Colonic mucosa (tissue), 4 donors: ENCODE data around the gene CALD1. TPM values are rescaled to one million over a fixed set of nuclear protein-coding genes. Genes with fewer than 3 reads are reported as not detected.

ENCODE experiments used
- DNase-seq: peaks from one replicate; pipeline ENCODE4 v3.0.0-alpha.2; 2020
- H3K27ac ChIP-seq: fragments of 200-600 bp; one replicate; pipeline ENCODE4 v1.8.0; 2021
- H3K27me3 ChIP-seq: fragments of 200-600 bp; one replicate; pipeline ENCODE4 v1.8.0; 2021
- H3K36me3 ChIP-seq: fragments of 200-600 bp; one replicate; pipeline ENCODE4 v1.8.0; 2021
- H3K4me1 ChIP-seq: fragments of 200-600 bp; one replicate; pipeline ENCODE4 v1.8.0; 2021; ENCODE audit warnings: mild to moderate bottlenecking
- H3K4me3 ChIP-seq: fragments of 200-600 bp; one replicate; pipeline ENCODE4 v1.8.0; 2021
- H3K9ac ChIP-seq, 2 donors: one replicate each; pipeline ENCODE4 v1.7.0; 2013; ENCODE audit warnings: control low read depth in 2 of 2, low read depth in 2 of 2, low read length in 2 of 2
- H3K9me3 ChIP-seq: fragments of 200-600 bp; one replicate; pipeline ENCODE4 v1.8.0; 2021
- CTCF ChIP-seq: fragments of 200-600 bp; IDR thresholded peaks from one replicate; pipeline ENCODE4 v1.8.0; 2022; ENCODE audit warnings: antibody characterized with exemption, mild to moderate bottlenecking
- intact Hi-C: fragments of 100-400 bp; cut with DNase I; formaldehyde crosslinking; loops from one replicate; pipeline ENCODE4 v1.14.1; 2022
- total RNA-seq, 2 donors: library from RNA; stranded (reverse); fragmentation: NEBNext Ultra II Directional in 1 of 2; extraction: Animal tissue kit (Norgen Biotek cat#: 25700) in 1 of 2; gene quantifications; one replicate each; pipeline ENCODE4 v1.2.1, GENCODE V29; 2021
- donor health status: healthy.
- donor health status: DM: no; HTN: no; CAD: no.
- donor health status: DM: no; HTN: no; CAD: no.

The CALD1 gene
- total RNA-seq, 2 donors from 2014 or later, result 27.4 to 193 TPM

GRCh38 chr7:135001390-135002165 is 222.1 kb downstream of the CALD1 start:
- no peaks in the 10 kb centered on the region for H3K4me1 ChIP-seq
- H3K36me3 ChIP-seq, result no peaks in the 10 kb centered on the region
- intact Hi-C loops, result no loop called here
- H3K4me3 ChIP-seq, result no peak overlapping the region
- H3K9ac ChIP-seq, result no peak overlapping the region
- DNase-seq, result no peak
- H3K27me3 ChIP-seq, result no peaks in the 10 kb centered on the region
- no peak for TF ChIP-seq CTCF
- no peaks in the 10 kb centered on the region for H3K9me3 ChIP-seq
- H3K27ac ChIP-seq, result no peak overlapping the region

GRCh38 chr7:135012229-135012628 is 232.8 kb downstream of the CALD1 start:
- H3K27me3 ChIP-seq, result no peaks in the 10 kb centered on the region
- H3K27ac ChIP-seq, result no peak overlapping the region
- no peak overlapping the region for H3K9ac ChIP-seq
- no peaks in the 10 kb centered on the region for H3K9me3 ChIP-seq
- no peaks in the 10 kb centered on the region for H3K36me3 ChIP-seq
- no peak overlapping the region for H3K4me3 ChIP-seq
- H3K4me1 ChIP-seq, result no peaks in the 10 kb centered on the region
- no peak for DNase-seq
- intact Hi-C loops, result no loop called here
- TF ChIP-seq CTCF, result no peak

Other genes starting within 250 kb of the CALD1 start
- 10 to 100 TPM in 1 of 2 donors, 1 to 10 TPM in 1; 6.5 to 10.6 TPM for gene AKR1B15, start 230.5 kb upstream of the CALD1 start, total RNA-seq
- 10 to 100 TPM; 10.5 to 10.6 TPM for gene BPGM, start 132.8 kb upstream of the CALD1 start, total RNA-seq
- gene AGBL3, start 206.9 kb downstream of the CALD1 start, total RNA-seq, result under 1 TPM; 0.47 to 0.98 TPM